OCI-LY1 (cell line): Measurements from ENCODE around the gene RSL24D1.

Source experiments
- EZH2 ChIP-seq: fragments of 200-600 bp; sonication (generic), shearing (Covaris generic); IDR thresholded peaks from 2 replicates; pipeline ENCODE4 v1.8.0; 2017; ENCODE audit warnings: borderline replicate concordance, mixed run types, mild to moderate bottlenecking, antibody characterized with exemption, low read length, moderate library complexity, mixed read lengths
- TF ChIP-seq, protein P1 (sequence below): fragments of 200-600 bp; sonication (generic), shearing (Covaris generic); IDR thresholded peaks from 2 replicates; pipeline ENCODE4 v1.5.1; 2017; ENCODE audit warnings: mild to moderate bottlenecking, antibody characterized with exemption, low read length, moderate library complexity, mixed read lengths

DNA sequence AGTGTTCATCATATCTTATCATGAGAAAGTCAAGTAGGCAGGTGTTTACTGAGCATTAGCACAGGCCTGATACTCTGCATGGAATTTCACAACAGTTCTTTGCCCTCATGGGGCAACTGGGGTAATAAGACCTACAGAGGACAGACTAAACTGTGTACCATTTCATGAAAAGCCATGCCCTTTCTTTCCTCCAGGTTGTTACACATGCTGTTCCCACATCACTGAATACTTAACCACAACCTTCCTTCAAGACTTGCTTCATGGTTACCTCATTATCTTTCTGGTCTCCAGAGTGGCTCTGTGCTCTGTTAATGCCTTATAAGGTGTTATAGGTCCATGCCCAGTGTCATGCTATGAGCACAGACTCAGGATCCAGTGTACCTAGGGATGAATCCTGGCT, 28.2 kb upstream of the RSL24D1 start:
- TF ChIP-seq, protein P1, sequence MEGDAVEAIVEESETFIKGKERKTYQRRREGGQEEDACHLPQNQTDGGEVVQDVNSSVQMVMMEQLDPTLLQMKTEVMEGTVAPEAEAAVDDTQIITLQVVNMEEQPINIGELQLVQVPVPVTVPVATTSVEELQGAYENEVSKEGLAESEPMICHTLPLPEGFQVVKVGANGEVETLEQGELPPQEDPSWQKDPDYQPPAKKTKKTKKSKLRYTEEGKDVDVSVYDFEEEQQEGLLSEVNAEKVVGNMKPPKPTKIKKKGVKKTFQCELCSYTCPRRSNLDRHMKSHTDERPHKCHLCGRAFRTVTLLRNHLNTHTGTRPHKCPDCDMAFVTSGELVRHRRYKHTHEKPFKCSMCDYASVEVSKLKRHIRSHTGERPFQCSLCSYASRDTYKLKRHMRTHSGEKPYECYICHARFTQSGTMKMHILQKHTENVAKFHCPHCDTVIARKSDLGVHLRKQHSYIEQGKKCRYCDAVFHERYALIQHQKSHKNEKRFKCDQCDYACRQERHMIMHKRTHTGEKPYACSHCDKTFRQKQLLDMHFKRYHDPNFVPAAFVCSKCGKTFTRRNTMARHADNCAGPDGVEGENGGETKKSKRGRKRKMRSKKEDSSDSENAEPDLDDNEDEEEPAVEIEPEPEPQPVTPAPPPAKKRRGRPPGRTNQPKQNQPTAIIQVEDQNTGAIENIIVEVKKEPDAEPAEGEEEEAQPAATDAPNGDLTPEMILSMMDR, result no peak
- no peak for TF ChIP-seq EZH2
